Measurements from ENCODE around the gene SIRT4.
"Not testable (repeated sequence)": the region's sequence is repeated elsewhere in the genome, so short reads cannot be mapped to it uniquely, and the experiment has no call there.

The SIRT4 gene

DNA sequence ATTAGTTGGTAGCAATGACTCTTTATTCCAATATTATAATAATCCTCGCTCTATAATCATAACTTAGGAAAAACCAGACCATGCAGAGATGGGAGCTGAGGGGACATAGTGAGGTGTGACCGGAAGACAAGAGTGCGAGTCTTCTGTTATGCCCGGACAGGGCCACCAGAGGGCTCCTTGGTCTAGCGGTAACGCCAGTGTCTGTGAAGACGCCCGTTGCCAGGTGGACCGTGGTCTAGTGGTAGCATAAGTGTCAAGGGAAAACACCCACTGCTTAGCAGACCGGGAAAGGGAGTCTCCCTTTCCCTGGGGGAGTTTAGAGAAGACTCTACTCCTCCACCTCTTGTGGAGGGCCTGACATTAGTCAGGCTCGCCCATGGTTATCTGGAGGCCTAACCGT lies 33.3 kb downstream of the SIRT4 start:
- peak in 1 of 2 donors; percentile 37 for DNase-seq (ENCODE audit: low read depth in 2 of 2)

DNA sequence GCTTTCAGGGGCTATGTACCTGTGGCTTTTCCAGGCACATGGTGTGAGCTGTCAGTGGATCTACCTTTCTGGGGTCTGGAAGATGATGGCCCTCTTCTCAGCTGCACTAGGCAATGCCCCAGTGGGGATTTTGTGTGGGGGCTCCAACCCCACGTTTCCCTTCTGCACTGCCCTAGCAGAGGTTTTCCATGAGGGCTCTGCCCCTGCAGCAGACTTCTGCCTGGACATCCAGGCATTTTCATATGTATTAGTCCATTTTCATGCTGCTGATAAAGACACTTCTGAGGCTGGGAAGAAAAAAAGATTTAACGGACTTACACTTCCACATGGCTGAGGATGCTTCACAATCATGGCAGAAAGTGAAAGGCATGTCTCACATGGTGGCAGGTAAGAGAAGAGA lies 34.3 kb downstream of the SIRT4 start:
- DNase-seq (ENCODE audit: low read depth in 2 of 2): not testable (repeated sequence)

DNA sequence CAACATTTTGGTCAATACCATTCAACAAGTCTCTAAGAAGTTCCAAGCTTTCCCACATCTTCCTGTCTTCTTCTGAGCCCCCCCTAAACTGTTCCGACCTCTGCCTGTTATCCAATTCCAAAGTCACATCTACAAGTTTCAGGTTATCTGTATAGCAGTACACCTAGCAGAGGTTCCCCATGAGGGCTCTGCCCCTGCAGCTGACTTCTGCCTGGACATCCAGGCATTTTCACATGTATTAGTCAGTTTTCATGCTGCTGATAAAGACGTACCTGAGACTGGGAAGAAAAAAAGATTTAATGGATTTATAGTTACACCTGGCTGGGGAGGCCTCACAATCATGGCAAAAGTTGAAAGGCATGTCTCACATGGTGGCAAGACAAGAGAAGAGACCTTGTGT lies 35.6 kb downstream of the SIRT4 start:
- DNase-seq (ENCODE audit: low read depth in 2 of 2): no peak

DNA sequence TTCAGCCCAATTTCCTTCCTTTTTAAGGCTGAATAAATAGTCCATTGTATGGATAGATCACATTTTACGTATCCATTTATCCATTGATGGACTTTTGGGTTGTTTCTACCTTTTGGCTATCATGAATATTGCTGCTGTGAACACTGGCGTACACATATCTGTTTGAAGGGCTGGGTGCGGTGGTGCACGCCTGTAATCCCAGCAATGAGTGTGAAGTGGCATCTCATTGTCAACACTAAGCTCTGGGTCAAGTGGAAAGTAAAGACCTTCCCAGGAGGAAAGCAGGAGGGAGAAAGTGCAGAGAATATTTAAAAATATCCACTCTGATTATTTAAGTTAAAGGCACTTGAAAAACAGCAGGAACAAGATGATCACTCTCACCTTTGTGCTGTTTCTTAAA lies 37.1 kb downstream of the SIRT4 start:
- no peak for DNase-seq (ENCODE audit: low read depth in 2 of 2)

DNA sequence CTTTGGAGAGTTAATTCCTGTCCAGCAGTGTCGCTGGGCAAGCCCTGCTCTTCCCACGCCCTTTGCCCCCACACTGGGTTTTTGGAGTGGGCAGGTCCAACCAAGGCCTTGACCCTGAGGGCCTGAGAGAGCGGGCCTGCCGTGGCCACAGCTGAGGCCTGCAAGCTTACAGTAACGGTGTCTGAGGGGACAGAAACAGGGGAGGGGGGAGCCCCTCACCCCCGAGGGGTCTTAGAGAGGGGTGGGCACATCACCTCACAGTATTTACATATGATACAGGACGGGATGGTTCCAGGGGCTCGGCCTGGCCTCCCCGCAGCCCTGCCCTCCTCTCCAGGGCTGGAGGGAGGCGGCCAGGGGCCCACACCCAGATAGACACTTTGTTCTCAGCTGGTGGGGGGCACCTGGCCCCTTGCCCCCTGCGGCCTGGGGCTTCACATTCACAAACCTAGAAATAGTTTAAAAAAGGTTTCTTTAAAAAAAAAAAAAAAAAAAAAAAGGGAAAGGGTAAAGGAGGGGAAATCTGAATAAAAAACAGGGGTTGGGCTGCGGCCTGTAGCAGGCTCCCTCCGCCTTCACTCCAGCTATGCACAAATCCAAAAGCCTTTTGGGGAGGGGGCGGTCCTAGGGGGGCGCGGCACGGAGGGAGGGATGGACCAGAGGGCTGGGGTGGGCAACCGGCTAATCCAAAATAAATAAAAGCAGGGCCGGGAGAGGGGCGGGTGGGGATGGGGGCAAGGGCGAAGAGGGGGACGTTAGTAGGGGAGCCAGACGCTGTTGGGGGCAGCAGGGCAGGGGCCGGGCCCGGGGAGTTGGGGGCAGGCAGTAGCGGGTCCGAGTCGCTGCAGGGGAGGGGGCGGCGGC lies 40.3 kb downstream of the SIRT4 start:
- no peak for DNase-seq (ENCODE audit: low read depth in 2 of 2)

DNA sequence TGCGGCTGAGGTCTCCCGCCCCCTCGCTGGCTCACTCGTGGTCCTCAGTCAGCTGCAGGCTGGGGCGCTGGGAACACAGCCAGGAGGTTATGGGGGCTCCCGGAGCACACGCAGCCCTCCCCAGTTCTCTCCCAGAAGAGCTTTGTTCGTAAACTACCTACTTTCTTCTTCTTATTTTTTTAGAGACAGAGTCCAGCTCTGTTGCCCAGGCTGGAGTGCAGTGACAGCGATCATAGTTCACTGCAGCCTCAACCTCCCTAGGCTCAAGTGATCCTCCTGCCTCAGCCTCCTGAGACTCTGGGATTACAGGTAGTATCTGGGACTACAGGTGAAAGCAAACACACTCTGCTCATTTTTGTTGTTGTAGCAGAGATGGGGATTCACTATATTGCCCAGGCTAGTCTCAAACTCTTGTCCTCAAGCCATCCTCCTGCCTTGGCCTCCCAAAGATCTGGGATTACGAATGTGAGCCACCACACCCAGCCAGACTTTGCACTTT lies 41.0 kb downstream of the SIRT4 start:
- DNase-seq (ENCODE audit: low read depth in 2 of 2): no peak

DNA sequence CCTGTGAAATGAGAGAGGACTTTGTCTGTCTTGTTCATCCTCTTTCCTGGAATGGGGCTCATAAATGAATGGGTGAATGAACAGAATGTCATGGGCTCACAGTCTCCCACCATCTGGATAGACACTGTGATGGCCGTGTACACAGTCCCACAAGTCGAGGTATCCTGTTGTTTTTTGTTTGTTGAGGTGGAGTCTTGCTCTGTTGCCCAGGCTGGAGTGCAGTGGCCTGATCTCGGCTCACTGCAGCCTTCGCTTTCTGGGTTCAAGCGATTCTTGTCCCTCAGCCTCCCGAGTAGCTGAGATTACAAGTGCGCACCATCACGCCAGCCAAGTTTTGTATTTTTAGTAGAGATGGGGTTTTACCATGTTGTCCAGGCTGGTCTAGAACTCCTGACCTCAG lies 41.6 kb downstream of the SIRT4 start:
- no peak for DNase-seq (ENCODE audit: low read depth in 2 of 2)

DNA sequence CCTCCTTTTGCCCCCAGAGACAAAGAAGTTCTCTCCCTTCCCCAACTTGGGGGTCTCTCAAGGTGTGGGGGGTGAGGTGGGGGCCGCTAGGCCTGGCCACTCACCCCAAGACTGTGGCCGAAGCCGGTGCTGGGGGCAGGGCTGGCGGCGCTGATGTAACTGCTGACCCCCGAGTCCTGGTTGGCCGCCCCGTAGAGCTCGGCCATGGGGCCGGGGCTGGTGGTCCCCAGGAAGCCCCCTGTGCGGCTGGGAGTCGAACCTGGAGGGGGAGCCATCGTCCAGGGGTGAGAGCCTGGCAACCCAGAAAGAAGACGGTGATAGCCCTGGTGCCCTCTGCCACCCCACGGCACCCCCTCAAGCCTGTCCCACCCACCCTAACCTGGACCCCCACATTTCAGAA lies 43.9 kb downstream of the SIRT4 start:
- DNase-seq (ENCODE audit: low read depth in 2 of 2): no peak

DNA sequence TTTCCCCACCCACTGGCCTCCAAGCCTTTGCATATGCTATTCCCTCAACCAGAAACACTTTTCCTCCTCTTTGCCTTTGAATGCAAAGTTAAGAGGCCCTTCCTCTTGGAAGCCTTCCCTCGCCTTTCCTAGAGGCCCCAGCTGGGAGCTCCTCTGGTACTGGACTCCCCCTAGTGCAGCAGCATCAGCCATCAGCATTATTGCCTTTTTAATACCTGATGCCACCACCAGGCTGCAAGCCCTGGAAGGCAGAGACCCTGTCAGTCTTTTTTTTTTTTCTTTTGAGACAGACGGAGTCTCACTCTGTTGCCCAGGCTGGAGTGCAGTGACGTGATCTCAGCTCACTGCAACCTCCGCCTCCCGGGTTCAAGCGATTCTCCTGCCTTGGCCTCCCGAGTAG lies 44.6 kb downstream of the SIRT4 start:
- DNase-seq (ENCODE audit: low read depth in 2 of 2): no peak

DNA sequence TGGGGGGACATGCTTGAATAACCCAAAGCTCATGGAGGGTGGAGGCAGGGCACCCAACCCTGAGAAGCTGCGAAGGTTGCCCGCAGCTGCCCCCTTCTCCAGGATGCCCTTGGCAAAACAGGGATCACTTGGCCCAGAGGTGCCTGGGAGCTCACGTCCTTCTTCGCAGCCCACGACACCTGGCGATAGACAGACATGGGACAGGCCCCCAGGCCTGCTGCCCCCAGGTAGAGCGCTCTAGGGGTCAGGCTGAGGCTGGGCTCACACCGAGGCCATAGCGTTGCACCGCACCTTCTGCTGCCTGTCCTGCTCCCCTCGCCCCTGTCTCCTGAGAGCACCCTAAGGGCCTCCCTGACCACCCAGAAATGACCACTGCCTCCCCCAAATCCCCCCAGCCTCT lies 45.6 kb downstream of the SIRT4 start:
- DNase-seq (ENCODE audit: low read depth in 2 of 2): no peak

DNA sequence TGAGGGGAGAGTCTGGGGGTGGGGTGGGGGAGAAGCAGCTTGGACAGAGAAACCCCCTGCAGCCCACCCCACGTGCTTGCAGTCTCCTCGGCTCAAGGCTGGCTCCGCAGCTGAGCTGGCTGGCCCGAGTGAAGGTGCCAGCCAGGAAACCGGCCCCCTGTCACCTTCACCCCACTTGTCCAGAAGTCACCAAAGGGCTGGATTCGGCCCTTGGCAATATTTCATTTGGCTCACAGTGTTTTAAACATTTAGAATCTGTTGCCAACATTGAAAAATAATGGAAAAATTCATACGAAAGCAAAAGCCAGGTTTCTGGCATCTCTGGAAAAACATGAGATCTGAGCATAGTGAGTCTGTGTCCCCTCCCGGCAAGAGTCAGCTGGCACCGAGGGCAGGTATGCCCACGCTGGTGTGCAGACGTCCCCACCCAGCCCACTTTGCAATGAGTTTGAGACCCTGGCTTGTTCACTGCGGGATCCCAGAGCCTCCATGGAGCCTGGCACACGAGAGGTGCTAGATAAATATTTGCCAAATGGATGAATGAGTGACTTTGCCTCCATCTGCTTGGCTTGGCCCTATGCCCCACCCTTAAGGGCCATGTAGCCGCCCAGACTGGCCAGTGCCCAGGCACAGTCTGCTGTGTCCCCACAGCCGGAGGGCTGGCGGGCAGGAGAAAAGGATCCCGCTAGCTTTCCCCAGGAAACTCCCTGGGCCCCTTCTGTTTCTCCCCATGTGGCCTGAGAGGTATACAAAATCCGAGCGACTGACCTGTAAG lies 48.6 kb downstream of the SIRT4 start:
- DNase-seq (ENCODE audit: low read depth in 2 of 2): no peak

DNA sequence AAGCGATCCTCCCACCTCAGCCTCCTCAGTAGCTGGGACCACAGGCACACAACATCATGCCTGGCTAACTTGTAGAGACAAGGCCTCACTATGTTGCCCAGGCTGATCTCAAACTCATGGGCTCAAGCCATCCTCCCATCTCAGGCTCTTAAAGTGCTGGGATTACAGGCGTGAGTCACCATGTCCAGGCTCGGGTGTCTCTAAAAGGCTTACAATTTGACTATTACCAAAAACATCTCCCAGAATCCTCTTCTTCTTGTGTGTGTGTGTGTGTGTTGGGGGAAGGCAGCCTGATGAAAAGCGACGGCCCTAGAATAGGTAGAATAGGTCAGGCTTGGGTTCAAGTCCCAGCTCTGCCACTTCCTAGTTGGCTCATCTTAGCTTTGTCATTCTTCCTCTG lies 50.0 kb downstream of the SIRT4 start:
- no peak for DNase-seq (ENCODE audit: low read depth in 2 of 2)

DNA sequence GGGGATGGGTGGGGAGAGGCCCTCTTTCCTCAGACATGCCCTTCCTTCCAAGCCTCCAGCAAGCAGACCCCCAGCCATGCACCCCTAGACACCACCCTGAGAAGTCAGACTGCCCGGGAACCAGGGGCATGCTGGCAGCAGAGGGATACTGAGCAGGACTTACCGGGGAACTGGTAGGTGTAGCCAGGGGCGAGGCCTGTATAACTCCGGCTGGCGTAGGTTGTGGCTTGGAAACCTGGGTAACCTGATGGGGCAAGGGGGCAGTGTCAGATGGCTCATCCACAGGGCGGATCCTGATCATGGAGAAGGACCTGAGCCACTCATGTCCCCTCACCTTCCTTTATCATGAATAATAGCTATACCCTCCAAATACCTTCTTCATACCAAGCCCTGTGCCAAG lies 51.0 kb downstream of the SIRT4 start:
- no peak for DNase-seq (ENCODE audit: low read depth in 2 of 2)

DNA sequence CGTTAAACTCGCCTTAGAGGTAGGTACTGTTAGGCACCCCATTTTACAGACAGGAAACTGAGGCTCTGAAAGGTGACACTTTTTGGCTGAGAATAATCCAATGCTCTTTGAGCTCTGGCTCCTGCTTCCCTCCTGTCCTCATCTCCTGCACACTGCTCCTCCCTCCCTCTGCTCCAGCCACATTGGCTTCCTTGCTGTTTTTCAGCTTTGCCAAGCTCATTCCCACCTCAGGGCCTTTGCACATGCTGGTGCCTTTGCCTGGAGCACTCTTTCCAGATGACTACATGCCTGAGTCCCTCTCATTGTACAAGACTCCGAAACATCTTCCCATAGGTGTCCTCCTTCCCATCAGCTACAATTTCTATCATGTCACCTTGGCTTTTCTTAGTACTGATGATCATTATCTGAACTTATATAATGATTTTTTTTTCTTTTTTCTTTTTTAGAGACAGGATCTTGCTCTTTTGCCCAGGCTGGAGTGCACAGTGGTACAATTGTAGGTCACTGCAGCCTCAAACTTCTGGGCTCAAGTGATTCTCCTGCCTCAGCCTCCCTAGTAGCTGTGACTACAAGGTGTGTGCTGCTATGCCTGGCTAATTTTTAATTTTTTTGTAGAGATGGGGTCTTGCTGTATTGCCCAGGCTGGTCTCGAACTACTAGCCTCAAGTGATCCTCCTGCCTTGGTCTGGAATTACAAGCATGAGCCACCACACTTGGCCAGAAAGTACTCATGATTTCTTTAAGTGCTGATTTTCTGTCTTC lies 51.6 kb downstream of the SIRT4 start:
- DNase-seq (ENCODE audit: low read depth in 2 of 2): no peak

DNA sequence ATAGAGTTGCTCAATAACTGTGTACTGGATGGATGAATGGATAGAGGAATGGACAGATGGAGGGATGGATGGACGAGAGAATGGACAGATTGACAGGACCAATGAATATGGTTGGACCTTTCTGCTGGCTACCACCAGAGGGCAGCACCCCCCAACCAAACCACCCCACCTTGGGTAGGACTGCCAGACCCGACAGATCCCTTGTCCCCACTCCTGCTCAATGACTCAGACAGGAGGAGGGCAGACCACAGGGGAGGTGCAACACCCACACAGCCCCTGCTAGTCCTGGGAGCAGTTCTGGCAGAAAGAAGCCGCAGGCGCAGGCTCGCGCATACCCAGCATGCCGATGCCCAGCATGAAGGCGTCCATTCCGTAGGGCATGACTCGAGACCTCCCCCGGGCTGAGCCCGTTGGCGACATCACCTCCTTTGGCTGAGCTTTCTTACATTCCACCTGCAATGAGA lies 54.5 kb downstream of the SIRT4 start:
- DNase-seq (ENCODE audit: low read depth in 2 of 2): peak; percentile 66 to 70

DNA sequence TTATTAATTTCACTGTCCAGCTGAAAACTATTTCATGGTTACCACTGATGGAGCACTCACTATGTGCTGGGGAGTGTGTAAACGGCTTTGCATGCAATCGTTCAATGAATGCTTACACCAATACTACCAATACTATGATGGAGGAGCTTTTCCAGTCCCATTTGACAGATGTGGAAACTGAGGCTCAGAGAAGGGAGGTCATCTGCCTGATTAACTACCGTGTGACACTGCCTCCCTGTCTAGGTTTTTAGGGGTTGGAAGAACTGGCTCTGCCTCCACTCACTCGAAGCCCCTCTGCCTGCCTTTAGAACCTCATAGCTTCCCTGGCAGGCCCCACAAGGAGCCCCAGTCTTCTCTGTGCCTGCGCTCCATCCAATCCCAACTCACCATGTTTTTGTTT lies 55.0 kb downstream of the SIRT4 start:
- no peak for DNase-seq (ENCODE audit: low read depth in 2 of 2)

DNA sequence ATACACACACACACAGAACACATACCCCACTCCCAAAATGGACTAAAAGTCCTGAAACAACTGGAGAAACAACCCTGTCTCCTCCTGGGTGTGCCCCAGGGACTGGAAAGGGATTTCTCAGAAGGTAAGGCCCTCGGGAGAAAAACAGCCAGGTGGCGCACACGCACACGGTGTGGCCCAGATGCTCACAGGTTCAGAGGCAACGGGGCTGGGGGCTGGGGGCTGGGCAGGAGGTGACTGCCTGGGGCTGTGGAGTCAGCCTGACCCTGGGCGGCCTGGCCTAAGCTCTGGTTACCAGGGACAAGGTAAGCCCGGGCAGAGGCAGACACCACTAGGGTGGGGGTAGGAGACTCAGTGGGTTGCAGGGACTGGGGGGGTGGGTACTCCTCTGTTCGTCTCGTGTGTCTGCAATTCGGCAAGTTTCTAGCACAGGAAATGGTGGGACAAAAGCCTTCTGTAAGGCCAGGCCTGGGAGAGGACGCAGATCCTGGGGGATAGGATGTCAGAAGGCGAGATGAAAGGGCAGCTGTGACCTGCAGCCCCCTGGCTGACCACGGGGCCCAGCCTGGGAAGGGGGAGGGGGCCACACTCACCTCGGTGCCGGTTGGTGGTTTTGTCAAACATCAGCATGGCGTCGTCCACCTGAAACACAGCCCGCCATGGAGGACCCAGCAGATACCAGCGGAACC lies 56.4 kb downstream of the SIRT4 start:
- DNase-seq (ENCODE audit: low read depth in 2 of 2): no peak

DNA sequence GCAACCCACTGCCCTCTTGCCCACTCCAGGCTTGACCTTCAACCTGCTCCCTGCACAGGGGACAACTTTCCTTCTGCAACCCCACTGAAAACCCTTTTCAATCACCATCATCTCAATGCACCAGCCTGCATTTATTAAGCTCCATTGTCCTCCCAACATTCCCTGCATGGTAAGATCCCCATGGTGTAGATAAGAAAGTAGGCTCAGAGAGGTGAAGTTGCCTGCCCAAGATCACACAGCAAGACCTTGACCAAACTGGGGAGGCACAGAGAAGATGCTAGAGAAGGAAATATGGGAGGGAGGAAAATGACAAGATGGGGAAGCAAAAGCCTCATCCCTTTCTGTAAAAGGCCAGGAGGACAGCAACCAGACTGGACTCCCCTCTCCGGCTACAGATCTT lies 57.0 kb downstream of the SIRT4 start:
- no peak for DNase-seq (ENCODE audit: low read depth in 2 of 2)

DNA sequence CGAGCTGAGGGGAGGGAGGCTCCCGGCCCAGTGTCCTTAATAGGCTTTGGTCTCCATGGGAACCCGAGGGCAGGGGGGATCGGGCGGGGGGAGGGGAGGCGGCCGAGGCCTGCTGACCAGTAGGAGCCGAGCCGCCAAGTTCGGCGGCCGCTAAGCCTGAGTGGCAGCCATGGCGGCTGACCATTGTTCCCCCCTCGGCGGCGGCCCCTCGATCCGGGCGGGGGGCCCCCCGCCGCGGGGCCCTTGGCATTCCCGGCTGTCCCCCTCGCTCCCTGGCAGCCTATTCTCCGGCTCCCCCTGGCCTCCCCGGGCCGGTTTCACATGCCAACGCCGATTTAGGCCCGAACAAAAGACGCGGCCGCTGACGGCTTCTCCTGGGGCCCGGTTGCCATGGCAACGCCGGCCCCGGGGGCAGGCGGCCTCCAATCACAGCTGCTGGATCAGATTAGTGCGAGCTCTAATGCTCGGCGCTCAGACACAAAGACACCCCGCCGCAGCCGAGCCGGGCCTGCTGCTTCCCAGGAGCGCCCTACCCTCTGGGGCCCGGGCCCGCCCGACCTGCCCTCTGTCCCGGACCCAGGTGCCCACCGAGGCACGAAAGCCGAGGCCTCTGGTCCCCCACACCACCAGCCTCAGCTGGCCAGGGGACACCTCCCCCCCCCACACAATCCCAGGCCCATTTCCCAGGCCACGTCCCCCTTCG lies 59.5 kb downstream of the SIRT4 start:
- DNase-seq (ENCODE audit: low read depth in 2 of 2): no peak
